DMS153 treated with DMSO at 0.1 percent for 48 hours (cell line): ENCODE measurements around the gene SLC9A3.

ENCODE experiments used
- DNase-seq: peaks from one replicate; lab custom pipeline; 2025; ENCODE audit not compliant: unreplicated experiment; lab: John Stamatoyannopoulos, UW

SLC9A3 gene

DNA sequence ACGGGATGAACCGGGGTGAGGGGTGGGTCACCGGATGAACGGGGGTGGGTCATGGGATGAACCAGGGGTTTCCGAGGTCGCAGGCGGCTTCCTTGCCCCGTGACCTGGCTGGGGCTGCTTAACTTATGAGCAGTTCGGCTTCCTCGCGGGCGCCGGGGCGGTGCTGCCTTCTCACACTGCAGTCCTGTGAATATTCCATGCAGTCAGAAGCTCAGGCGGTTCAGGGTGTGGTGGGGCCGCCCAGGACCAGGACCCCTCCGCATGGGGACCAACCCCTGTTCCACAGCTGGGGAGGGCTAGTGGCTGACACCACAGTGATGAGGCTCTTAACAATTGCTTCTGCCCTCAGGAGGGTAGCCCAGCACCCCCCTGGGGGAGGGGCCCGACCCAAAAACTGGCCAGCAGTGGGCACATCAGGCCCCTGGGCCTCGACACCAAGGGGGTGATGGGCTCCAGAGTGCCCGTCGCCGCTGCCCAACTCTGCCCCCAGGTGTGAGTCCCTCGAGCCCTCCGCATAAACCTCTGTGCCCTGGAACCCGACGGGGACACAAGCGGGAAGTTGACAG lies 30.9 kb upstream of the SLC9A3 start:
- DNase-seq: no peak

DNA sequence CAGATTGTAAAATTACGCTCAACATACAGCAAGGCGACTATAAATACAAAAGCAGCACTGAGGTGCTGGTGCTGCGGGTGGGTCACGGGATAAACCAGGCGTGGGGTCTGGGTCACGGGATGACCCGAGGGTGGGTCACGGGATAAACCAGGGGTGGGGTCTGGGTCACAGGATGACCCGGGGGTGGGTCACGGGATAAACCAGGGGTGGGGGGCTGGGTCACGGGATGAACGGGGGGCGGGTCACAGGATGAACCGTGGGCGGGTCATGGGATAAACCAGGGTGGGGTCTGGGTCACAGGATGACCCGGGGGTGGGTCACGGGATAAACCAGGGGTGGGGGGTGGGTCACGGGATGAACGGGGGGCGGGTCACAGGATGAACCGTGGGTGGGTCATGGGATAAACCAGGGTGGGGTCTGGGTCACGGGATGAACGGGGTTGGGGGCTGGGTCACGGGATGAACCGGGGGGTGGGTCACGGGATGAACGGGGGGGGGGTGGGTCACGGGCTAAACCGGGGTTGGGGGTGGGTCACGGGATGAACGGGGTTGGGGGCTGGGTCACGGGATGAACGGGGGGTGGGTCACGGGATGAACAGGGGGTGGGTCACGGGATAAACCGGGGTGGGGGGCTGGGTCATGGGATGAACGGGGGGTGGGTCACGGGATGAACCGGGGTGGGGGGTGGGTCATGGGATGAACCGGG lies 30.2 kb upstream of the SLC9A3 start:
- DNase-seq: no peak

DNA sequence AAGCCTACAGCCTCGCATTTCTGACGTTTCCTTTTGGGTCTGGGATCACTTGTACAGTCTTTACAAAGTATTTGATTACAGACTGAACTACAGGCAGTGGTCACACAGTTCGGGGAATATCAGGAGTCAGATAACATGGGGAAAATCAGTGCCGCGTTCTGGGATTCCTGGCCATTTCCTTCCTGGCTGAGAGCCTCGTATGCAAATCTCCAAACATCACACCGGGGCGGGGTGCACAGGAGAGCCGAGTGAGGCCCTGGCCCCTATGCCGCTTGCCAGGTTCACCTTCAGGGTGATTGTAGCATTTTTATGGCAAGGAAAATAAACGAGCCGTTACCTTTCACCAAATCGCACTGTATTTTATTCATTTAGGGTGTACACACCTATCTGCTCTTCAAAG lies 29.6 kb upstream of the SLC9A3 start:
- no peak for DNase-seq

DNA sequence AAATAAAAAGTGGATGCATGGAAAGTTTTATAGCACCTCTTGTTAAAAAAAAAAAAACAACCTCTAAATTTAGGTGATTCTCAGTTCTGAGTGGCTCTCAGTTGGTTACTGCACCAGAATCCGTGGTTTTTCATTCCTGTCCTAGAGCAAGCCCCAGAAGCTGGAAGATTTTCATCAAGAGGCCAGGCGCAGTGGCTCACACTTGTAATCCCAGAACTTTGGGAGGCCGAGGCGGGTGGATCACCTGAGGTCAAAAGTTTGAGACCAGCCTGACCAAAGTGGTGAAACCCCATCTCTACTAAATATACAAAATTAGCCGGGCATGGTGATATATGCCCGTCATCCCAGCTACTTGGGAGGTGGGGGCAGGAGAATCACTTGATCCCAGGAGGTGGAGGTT lies 27.2 kb upstream of the SLC9A3 start:
- DNase-seq: no peak

DNA sequence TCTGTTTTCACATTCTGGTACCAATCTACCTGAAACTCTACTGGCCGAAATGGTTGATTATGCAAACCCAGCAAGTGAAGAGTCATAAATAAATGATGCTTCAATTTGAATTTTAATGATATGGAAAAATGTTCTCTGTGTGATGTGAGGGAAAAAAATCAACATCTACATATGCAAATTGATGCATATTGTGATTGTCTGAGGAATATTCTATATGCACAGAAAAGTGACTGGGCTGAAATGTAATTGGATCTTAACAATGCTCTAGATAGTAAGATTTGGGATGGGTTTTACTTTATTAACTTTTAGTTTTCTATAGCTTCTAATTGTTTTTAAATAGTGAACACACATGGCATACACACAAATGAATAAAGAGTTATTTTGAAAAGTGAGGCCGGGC lies 25.0 kb upstream of the SLC9A3 start:
- no peak for DNase-seq

DNA sequence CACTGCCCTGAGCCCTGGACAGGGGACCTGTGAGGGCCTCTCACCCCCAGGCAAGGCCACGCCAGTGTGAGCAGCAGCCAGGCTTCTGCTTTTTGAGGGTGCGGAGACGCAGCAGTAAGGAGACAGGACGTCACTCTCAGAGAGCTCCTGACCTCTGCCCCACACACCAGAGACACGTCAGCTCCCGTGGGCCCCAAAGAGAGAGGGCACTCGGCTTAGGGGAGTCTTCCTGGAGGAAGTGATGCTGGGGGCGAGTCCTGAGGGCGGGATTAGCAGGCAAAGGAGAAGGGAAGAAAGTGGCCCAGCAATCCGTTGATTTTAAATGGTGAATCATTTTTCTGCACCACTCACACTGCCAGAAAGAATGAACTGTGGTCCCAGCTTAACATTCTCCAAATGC lies 24.0 kb upstream of the SLC9A3 start:
- no peak for DNase-seq

DNA sequence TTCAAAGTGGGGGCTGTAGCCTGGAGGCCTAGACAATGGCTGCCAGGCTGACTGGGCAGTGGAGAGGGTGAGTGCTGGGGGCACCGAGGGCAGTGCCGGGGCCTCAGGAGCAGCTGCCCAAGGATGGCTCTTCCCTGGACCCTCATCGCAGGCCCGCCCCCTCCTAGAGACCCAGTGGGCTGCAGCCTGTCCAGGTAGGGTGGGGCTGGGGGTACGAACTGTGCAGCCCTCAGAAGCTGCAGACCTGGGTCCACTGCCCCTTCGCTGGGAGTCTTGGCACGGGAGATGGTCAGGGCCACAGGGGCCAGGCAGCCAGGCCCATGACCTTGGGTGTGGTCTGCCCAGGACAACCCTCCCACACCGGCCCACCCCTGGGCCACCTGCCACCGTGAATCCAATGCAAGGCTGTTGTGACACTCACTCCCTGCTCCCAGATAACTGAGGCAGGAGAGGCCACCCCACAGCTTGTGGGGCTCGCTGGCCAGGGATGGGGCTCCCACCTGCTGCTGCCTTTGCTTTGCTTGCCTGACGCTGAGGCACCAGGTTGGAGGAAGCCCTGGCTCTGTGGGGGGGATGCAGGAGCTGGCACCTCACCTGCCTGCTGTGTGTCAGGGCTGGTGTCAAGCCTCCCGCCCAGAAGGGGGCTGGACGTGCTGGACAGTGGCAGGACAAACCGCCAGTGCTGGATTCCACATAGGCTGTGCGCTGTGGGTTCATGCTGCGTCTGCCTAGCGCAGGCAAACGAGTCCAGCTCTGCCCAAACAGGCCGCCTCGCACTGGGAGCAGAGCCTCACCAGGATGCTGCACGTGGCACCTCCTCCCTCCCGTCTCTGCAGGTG lies 23.1 kb upstream of the SLC9A3 start:
- no peak for DNase-seq

DNA sequence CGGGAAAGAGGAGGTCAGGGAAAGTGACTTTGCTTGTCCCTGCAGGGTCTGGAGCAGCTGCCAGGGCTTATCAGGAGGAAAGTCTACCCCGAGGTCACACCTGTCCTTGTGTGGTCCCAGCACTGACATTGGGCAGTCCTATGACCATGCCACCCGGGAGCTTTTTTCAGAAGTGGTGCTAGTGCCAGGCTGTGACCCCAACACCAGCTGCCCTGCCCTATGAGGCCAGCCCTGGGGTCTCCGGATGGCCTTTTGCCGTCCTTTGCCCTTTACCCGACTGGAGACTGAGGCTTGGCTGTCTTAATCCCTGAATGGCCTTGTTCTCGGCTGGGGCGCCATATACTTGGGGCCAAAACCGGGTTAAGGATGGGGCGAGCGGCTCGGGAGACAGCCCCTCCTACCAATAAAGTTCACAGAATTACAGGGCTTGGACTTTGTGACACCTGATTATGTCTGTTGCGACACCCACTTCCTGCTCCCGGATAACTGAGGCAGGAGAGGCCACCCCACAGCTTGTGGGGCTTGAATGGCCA lies 22.2 kb upstream of the SLC9A3 start:
- DNase-seq: no peak

DNA sequence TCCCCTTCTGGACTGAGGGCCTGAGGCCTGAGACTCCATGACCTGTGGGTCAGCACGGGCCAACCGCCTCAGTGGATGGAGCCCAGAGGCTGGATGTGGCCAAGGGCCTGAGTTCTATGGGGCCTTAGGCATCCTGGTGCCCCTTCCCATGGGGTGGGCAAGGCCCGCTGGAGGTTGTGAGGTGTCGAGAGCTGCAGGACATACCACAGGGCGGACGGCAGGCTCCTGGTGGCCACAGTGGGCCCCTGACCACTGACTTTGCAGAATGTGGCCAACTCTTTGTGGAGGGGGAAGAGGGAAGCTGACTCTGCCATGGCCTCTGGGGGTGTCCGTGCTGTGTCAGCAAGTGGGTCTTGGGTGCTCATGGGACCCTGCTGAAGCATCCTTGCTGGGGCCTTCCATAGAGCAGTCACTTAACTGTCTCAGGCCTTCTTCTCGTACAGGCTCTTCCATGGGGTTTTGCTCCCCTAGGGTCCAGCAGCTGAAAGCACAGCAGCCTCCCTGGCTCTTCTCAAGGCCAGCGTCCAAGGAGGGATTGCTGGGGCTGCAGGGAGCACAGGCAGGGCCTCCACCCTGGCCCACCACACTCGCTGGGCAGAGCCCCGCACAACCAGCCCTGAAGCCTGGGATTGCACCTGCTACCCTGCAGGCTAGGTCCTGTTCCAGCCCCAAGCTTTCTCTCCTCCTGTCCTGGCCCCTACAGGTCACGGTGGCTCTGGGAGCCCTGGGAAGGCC lies 21.6 kb upstream of the SLC9A3 start:
- no peak for DNase-seq

DNA sequence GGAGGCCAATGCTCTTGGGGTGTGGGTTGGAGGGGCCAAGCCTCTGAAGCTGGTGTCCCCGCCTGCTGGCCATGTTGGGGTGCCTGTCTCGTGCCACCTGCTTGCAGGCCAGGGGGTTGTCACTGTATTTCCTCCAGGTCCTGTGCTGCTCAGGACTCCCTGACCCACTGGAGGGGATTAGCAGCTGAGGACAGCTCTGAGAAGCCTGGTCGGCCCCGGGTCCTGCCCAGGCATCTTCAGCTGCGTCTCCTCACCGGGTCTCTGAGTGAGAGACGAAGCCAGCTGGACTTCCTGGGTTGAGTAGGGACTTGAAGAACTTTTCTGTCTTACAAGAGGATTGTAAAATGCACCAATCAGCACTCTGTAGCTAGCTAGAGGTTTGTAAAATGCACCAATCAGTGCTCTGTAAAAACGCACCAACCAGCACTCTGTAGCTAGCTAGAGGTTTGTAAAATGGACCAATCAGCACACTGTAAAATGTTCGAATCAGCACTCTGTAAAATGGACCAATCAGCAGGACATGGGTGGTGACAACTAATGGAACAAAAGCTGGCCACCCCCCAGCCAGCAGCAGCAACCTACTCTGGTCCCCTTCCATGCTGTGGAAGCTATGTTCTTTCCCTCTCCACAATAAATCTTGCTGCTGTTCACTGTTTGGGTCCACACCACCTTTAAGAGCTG lies 20.6 kb upstream of the SLC9A3 start:
- no peak for DNase-seq

DNA sequence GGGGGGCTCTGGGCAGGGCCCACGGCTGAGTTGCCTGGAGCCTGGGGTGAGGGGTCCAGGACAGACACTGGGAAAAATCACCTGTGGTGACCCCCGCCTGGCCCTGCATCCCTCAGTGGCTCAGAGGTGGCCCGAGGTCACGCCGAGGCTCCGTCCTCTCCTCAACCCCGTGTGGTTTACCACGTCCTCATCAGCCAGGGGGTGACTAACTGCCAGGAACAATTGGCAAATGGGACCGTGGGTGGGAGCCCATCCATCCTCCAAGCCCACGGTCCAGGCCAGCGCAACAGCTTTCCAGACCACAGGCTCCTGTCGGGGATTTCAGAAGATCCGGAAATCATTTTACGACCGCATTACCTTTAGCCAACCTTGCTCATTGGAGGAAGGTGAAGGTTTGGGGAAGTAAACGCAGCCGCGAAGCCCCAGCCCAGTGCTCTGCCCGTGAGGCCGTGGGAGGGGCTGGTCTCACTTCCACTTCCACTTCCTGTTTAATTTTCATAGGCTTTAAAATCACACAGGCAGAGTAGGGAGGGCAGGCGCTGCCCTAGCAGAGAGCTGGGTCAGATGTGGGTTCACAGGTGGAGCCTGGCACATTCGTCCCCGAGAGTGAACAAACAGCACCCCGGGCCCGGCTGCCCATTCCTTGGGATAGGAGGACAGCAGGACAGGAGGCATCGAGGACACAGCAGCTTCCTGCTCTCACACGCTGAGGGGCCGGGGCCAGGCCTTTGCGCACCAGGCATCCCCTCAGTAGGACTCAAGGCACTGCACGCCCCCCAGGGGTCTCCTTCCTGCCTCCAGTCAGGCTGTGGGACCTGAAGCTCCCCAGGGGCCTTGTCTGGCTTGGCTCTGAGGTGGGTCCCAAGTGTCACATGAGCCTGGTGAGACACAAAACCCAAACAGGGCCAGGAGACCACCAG lies 19.8 kb upstream of the SLC9A3 start:
- DNase-seq: no peak

DNA sequence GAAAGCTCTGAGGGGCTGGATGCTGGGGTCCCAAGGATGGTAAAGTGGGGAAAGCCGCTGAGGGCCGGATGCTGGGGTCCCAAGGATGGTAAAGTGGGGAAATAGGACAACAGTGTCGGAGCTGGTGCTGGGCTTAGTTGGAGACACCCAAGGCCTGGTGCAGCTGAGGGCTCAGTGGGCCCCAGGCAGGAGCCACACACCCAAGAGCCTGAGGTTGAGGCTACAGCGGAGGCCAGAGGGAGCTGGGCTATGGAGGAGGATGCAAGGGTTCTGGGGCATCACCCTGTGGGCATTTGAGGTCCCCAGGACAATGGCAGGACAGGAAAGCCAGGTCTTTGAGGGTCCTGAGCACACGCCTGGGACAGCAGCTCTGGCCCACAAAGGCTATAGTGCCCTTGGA lies 19.1 kb upstream of the SLC9A3 start:
- no peak for DNase-seq

DNA sequence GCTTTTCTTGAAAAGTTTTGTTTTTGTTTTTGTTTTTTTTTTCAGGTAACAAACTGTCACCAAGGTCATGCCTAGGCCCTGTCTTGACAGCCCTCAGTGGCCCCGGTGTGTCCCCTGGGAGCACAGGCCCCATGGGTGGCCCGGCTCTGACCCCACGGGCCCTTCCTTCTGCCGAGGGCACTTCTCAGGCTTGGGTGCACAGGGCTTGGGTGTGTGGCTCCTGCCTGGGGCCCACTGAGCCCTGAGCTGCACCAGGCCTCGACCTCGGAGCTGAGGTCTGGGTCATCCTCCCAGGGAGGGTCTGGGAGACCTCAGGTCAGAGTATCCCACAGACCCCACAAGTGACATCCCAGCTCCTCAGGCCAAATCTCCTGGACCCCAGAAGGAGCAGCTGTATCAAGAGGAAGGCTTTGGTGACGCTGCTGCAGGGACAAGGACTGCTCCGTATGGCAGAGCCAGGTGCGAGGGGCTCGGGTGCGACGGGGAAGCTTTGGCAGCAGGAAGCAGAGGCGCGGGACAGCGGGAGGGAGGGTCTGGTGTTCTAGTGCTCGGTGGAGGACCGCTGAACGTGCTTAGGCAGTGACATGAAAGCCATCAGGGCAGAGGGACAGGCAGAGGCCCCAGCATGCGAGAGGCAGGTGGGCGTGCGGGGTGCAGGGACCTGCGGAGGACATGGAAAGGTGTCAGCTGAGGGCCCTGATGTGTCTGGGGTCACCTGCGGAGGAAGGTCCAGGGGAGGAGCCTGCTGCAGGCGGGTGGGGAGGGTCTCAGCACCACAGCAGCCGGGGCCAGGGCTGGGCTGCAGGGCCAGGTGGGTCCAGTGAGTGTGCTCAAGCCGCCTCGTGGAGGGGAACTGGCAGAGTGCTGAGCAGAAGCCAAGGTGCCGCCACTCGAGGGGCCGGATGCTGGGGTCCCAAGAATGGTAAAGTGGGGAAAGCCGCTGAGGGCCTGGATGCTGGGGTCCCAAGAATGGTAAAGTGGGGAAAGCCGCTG lies 18.4 kb upstream of the SLC9A3 start:
- DNase-seq: no peak

DNA sequence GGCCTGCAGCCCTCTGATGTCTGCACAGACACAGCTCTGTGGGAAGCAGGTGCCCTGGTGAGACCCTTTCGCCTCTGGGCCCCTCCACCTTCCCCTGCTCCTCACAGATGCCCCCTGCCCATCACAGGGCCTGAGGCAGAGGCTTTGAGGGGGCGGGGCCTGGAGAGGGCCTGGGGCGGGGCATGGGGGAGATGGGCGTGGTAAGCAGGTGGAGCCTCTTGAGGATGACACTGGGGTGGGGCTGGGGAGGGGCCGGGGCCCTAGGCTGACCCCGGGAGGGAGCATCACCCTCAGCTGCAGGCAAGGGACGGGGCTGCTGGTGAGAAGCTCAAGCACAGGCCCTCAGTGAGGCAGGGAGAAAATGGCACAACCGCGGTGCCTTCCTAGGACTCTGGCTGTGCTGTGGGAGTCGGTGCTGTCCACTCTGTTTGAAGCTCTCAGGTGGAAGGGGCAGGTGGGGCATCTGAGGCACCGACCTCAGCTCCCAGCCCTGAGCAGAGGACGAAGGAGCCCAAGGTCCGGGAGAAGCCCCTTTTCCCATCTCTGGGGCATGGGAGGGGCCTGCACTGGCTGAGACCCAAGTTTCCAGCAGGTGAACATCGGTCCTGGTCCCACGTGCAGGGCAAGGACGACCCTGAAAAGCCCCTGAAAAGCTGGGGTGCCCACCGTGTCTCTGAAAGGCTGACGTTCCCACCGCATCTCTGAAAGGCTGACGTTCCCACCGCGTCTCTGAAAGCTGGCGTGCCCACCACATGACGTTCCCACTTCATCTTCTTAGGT lies 17.5 kb upstream of the SLC9A3 start:
- no peak for DNase-seq

DNA sequence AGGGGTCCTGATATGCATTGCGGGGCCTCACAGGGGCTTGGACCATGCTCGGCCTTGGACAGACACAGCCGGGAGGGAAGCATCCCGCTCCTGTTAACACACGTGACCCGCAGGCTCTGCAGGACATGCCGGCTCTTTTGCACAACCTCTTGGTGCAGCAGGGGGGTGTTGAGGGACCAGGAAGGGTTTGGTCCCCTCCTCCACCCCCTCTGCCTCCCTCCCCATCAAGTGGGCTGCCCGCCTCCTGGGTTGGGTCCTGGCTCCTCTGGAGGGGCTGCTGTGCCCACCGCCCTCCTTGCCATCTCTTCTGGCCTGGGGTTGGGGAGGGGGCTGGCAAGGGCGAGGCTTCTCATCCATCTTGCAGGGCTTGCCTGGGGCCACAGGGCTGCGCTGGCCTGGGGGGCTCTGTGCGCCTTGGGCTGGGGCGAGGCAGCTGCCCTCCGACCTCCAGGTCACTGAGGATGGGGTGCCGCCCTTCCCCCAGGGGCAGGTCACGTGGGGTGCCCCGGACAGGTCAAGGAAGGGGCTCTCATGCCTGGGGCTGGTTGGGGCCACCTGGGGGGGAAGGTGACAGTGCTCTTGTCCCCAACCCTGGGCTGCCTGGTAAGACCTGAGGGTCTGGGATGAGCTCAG lies 16.8 kb upstream of the SLC9A3 start:
- no peak for DNase-seq

DNA sequence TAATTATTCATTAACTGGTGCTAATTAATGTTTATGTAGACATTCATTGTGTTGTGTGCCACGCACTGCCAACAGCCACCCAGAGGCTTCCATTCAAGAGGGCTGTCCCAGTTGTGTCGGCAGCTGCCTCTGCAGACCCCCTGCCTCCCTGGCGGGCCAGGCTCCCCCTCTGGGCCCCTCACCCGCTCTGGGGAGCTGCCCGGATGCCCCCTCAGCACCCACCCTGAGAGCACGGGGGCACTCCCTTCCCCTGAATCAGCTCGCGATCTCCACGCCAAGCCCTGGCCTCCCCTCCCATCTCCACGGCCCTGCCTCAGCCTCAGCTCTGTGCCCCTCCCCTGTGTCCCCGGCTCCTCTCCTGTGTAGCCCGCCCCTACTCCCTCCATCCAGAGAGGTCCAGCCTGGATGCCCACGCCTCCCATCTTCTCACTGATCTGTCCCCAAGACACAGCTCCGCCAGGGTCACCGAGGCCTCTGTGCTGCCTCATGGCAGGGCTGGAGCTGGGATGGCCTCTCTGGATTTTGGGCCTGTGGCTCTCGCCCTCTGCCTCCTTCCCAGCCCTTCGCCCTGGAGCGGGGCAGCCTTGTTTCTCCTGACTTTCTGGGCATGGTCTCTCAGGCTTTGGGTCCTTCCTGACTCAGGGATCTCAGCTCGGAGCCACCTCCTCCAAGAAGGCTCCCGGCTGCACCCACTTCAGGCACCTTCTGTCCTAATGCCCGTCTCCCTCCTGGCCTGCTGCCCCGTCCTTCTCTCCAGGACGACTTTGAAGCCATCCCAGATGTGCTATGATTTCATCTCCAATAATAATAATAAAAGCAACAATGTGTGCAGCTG lies 16.0 kb upstream of the SLC9A3 start:
- no peak for DNase-seq
